ENCODE measurements around the gene DCDC2.
"Not testable (repeated sequence)": the region's sequence is repeated elsewhere in the genome, so short reads cannot be mapped to it uniquely, and the experiment has no call there.

Gene DCDC2

GRCh38 chr6:24255676-24256075 is 102.2 kb downstream of the DCDC2 start:
- DNase-seq: no peak

- DNase-seq: no peak
Measured at GRCh38 chr6:24253360-24253759, 104.5 kb downstream of the DCDC2 start.

GRCh38 chr6:24252280-24252679 is 105.6 kb downstream of the DCDC2 start:
- DNase-seq: no peak

- DNase-seq: no peak
Measured at GRCh38 chr6:24251339-24251738, 106.5 kb downstream of the DCDC2 start.

GRCh38 chr6:24249926-24250325 is 107.9 kb downstream of the DCDC2 start:
- no peak for DNase-seq

GRCh38 chr6:24245275-24245674 is 112.6 kb downstream of the DCDC2 start:
- no peak for DNase-seq

- no peak for DNase-seq
Measured at GRCh38 chr6:24242924-24243323, 114.9 kb downstream of the DCDC2 start.

- DNase-seq: not testable (repeated sequence)
Measured at GRCh38 chr6:24241779-24242178, 116.1 kb downstream of the DCDC2 start.

- no peak for DNase-seq
Measured at GRCh38 chr6:24240943-24241342, 116.9 kb downstream of the DCDC2 start.

GRCh38 chr6:24240380-24240928 is 117.4 kb downstream of the DCDC2 start:
- no peak for DNase-seq

GRCh38 chr6:24238700-24239099 is 119.2 kb downstream of the DCDC2 start:
- DNase-seq: no peak

- not testable (repeated sequence) for DNase-seq
Measured at GRCh38 chr6:24236779-24237178, 121.1 kb downstream of the DCDC2 start.

- DNase-seq: no peak
Measured at GRCh38 chr6:24233813-24234442, 123.9 kb downstream of the DCDC2 start.

- DNase-seq: no peak
Measured at GRCh38 chr6:24231438-24231977, 126.4 kb downstream of the DCDC2 start.

- DNase-seq: no peak
Measured at GRCh38 chr6:24229696-24230405, 128.0 kb downstream of the DCDC2 start.

- no peak for DNase-seq
Measured at GRCh38 chr6:24228681-24229255, 129.1 kb downstream of the DCDC2 start.

- no peak for DNase-seq
Measured at GRCh38 chr6:24228123-24228522, 129.7 kb downstream of the DCDC2 start.

- no peak for DNase-seq
Measured at GRCh38 chr6:24227556-24227955, 130.3 kb downstream of the DCDC2 start.

- DNase-seq: no peak
Measured at GRCh38 chr6:24226541-24226940, 131.3 kb downstream of the DCDC2 start.

GRCh38 chr6:24225838-24226237 is 132.0 kb downstream of the DCDC2 start:
- DNase-seq: no peak

GRCh38 chr6:24223115-24223919 is 134.5 kb downstream of the DCDC2 start:
- no peak for DNase-seq

GRCh38 chr6:24219670-24220069 is 138.2 kb downstream of the DCDC2 start:
- no peak for DNase-seq

GRCh38 chr6:24214984-24215383 is 142.9 kb downstream of the DCDC2 start:
- DNase-seq: no peak
